ENCODE measurements around the gene SLC24A4.

The SLC24A4 gene

GRCh38 chr14:92453691-92454090 is 130.7 kb downstream of the SLC24A4 start:
- Mint-ChIP-seq H3K9me3 (no peaks in the 10 kb centered on the region), H3K27ac (no peak overlapping the region), H3K4me1 (ENCODE audit: low read depth) (no peaks in the 10 kb centered on the region), H3K27me3 (ENCODE audit: low read depth) (no peaks in the 10 kb centered on the region), H3K4me3 (no peak overlapping the region), H3K36me3 (ENCODE audit: low read depth) (no peaks in the 10 kb centered on the region)

GRCh38 chr14:92455231-92455630 is 132.3 kb downstream of the SLC24A4 start:
- Mint-ChIP-seq H3K4me1 (ENCODE audit: low read depth) (no peaks in the 10 kb centered on the region), H3K27me3 (ENCODE audit: low read depth) (no peaks in the 10 kb centered on the region), H3K27ac (no peak overlapping the region), H3K4me3 (no peak overlapping the region), H3K36me3 (ENCODE audit: low read depth) (no peaks in the 10 kb centered on the region), H3K9me3 (no peaks in the 10 kb centered on the region)

GRCh38 chr14:92456215-92457015 is 133.4 kb downstream of the SLC24A4 start:
- Mint-ChIP-seq H3K36me3 (ENCODE audit: low read depth) (no peaks in the 10 kb centered on the region), H3K4me1 (ENCODE audit: low read depth) (peaks cover 4% of the 10 kb centered on the region), H3K27ac (no peak overlapping the region), H3K4me3 (no peak overlapping the region), H3K27me3 (ENCODE audit: low read depth) (no peaks in the 10 kb centered on the region), H3K9me3 (no peaks in the 10 kb centered on the region)

- Mint-ChIP-seq H3K4me1 (ENCODE audit: low read depth) (peaks cover 8% of the 10 kb centered on the region), H3K27ac (no peak overlapping the region), H3K27me3 (ENCODE audit: low read depth) (no peaks in the 10 kb centered on the region), H3K36me3 (ENCODE audit: low read depth) (no peaks in the 10 kb centered on the region), H3K4me3 (no peak overlapping the region), H3K9me3 (no peaks in the 10 kb centered on the region)
These were observed 134.1 kb downstream of the SLC24A4 start for GRCh38 chr14:92457016-92457565.

- Mint-ChIP-seq H3K9me3 (no peaks in the 10 kb centered on the region), H3K36me3 (ENCODE audit: low read depth) (no peaks in the 10 kb centered on the region), H3K27ac (no peak overlapping the region), H3K27me3 (ENCODE audit: low read depth) (peaks cover 6% of the 10 kb centered on the region), H3K4me3 (no peak overlapping the region), H3K4me1 (ENCODE audit: low read depth) (peaks cover 14% of the 10 kb centered on the region)
These were observed 135.4 kb downstream of the SLC24A4 start for GRCh38 chr14:92458136-92459029.

GRCh38 chr14:92459030-92459949 is 136.3 kb downstream of the SLC24A4 start:
- Mint-ChIP-seq H3K4me3 (no peak overlapping the region), H3K27ac (no peak overlapping the region)

GRCh38 chr14:92459950-92460421 is 137.0 kb downstream of the SLC24A4 start:
- Mint-ChIP-seq H3K36me3 (ENCODE audit: low read depth) (no peaks in the 10 kb centered on the region), H3K9me3 (no peaks in the 10 kb centered on the region), H3K4me1 (ENCODE audit: low read depth) (peaks cover 14% of the 10 kb centered on the region), H3K27ac (no peak overlapping the region), H3K27me3 (ENCODE audit: low read depth) (peaks cover 6% of the 10 kb centered on the region), H3K4me3 (no peak overlapping the region)

More at GRCh38 chr14:92459030-92459949, 136.3 kb downstream of the SLC24A4 start:
- no peaks in the 10 kb centered on the region for H3K9me3 Mint-ChIP-seq
- no peaks in the 10 kb centered on the region for H3K36me3 Mint-ChIP-seq (ENCODE audit: low read depth)
- H3K4me1 Mint-ChIP-seq (ENCODE audit: low read depth) = peaks cover 14% of the 10 kb centered on the region
- H3K27me3 Mint-ChIP-seq (ENCODE audit: low read depth) = peaks cover 6% of the 10 kb centered on the region

- peaks cover 6% of the 10 kb centered on the region for H3K27me3 Mint-ChIP-seq (ENCODE audit: low read depth)
- H3K9me3 Mint-ChIP-seq = no peaks in the 10 kb centered on the region
- no peaks in the 10 kb centered on the region for H3K36me3 Mint-ChIP-seq (ENCODE audit: low read depth)
- peaks cover 14% of the 10 kb centered on the region for H3K4me1 Mint-ChIP-seq (ENCODE audit: low read depth)
- H3K27ac Mint-ChIP-seq = no peak overlapping the region
- H3K4me3 Mint-ChIP-seq = no peak overlapping the region
These were observed 137.6 kb downstream of the SLC24A4 start for GRCh38 chr14:92460541-92460915.

- Mint-ChIP-seq H3K27me3 (ENCODE audit: low read depth) (peaks cover 6% of the 10 kb centered on the region), H3K27ac (peak overlapping the region; percentile 52), H3K4me1 (ENCODE audit: low read depth) (peaks cover 14% of the 10 kb centered on the region), H3K36me3 (ENCODE audit: low read depth) (no peaks in the 10 kb centered on the region), H3K4me3 (no peak overlapping the region), H3K9me3 (no peaks in the 10 kb centered on the region)
These were observed 138.1 kb downstream of the SLC24A4 start for GRCh38 chr14:92460916-92461579.

- no peak overlapping the region for H3K27ac Mint-ChIP-seq
- H3K9me3 Mint-ChIP-seq = no peaks in the 10 kb centered on the region
- no peaks in the 10 kb centered on the region for H3K36me3 Mint-ChIP-seq (ENCODE audit: low read depth)
- H3K27me3 Mint-ChIP-seq (ENCODE audit: low read depth) = peaks cover 6% of the 10 kb centered on the region
- peaks cover 14% of the 10 kb centered on the region for H3K4me1 Mint-ChIP-seq (ENCODE audit: low read depth)
- H3K4me3 Mint-ChIP-seq = no peak overlapping the region
These were observed 138.9 kb downstream of the SLC24A4 start for GRCh38 chr14:92461891-92462290.

- H3K36me3 Mint-ChIP-seq (ENCODE audit: low read depth) = peaks cover 2% of the 10 kb centered on the region
- H3K4me1 Mint-ChIP-seq (ENCODE audit: low read depth) = peaks cover 14% of the 10 kb centered on the region
- peaks cover 6% of the 10 kb centered on the region for H3K27me3 Mint-ChIP-seq (ENCODE audit: low read depth)
- no peak overlapping the region for H3K27ac Mint-ChIP-seq
- no peak overlapping the region for H3K4me3 Mint-ChIP-seq
- peaks cover 6% of the 10 kb centered on the region for H3K9me3 Mint-ChIP-seq
These were observed 139.6 kb downstream of the SLC24A4 start for GRCh38 chr14:92462568-92462967.

- H3K9me3 Mint-ChIP-seq = peaks cover 9% of the 10 kb centered on the region
- H3K27me3 Mint-ChIP-seq (ENCODE audit: low read depth) = peaks cover 6% of the 10 kb centered on the region
- no peak overlapping the region for H3K4me3 Mint-ChIP-seq
- H3K27ac Mint-ChIP-seq = no peak overlapping the region
- peaks cover 14% of the 10 kb centered on the region for H3K4me1 Mint-ChIP-seq (ENCODE audit: low read depth)
- H3K36me3 Mint-ChIP-seq (ENCODE audit: low read depth) = peaks cover 2% of the 10 kb centered on the region
These were observed 140.2 kb downstream of the SLC24A4 start for GRCh38 chr14:92463141-92463540.

- H3K4me1 Mint-ChIP-seq (ENCODE audit: low read depth) = peaks cover 14% of the 10 kb centered on the region
These were observed 141.2 kb downstream of the SLC24A4 start for GRCh38 chr14:92464156-92464555.

More at GRCh38 chr14:92464156-92464555, 141.2 kb downstream of the SLC24A4 start:
- Mint-ChIP-seq H3K27ac (no peak overlapping the region), H3K9me3 (peaks cover 9% of the 10 kb centered on the region), H3K27me3 (ENCODE audit: low read depth) (peaks cover 6% of the 10 kb centered on the region), H3K4me3 (no peak overlapping the region), H3K36me3 (ENCODE audit: low read depth) (peaks cover 2% of the 10 kb centered on the region)

Data from T-helper 1 cell treated with Interleukin-12 subunit alpha and Interleukin-12 subunit beta and Interleukin-4 antibody, amounts not matched to agents 30 μg/mL and 1 μg/mL, for 36 hours (primary cell).